ENCODE measurements around the gene ZNF687. TPM values are rescaled to one million over a fixed set of nuclear protein-coding genes. Genes with fewer than 3 reads are reported as not detected.

ZNF687 gene
- total RNA-seq, 3 donors from 2014 or later (not counting 1 experiment from before 2014, with no cell fraction given), result 48.1 to 52.2 (median 48.6) TPM

- H3K36me3 Mint-ChIP-seq, result no peaks in the 10 kb centered on the region
- 96% methylated on average over 6 of the region's 7 CpGs for WGBS (ENCODE audit: insufficient coverage)
- H3K27me3 Mint-ChIP-seq (ENCODE audit: low read depth in 2 of 2), result no peaks in the 10 kb centered on the region
- Histone ChIP-seq H3K4me1 (ENCODE audit: control insufficient read depth, insufficient read depth, low read length) (peaks cover 20% of the 10 kb centered on the region), H3K27ac (ENCODE audit: low read length) (no peak overlapping the region), H3K27me3 (ENCODE audit: control insufficient read depth, insufficient read depth, low read length) (no peaks in the 10 kb centered on the region), H3K9me3 (ENCODE audit: control insufficient read depth, insufficient read depth, low read length) (no peaks in the 10 kb centered on the region), H3K36me3 (ENCODE audit: control insufficient read depth, insufficient read depth, low read length) (peaks cover 19% of the 10 kb centered on the region), H3K4me3 (ENCODE audit: low read length) (no peak overlapping the region)
- H3K9me3 Mint-ChIP-seq, result no peaks in the 10 kb centered on the region
- ATAC-seq (no peak), DNase-seq (no peak)
- H3K4me3 Mint-ChIP-seq, result peak overlapping the region; percentile 95
- TF ChIP-seq, protein P1, sequence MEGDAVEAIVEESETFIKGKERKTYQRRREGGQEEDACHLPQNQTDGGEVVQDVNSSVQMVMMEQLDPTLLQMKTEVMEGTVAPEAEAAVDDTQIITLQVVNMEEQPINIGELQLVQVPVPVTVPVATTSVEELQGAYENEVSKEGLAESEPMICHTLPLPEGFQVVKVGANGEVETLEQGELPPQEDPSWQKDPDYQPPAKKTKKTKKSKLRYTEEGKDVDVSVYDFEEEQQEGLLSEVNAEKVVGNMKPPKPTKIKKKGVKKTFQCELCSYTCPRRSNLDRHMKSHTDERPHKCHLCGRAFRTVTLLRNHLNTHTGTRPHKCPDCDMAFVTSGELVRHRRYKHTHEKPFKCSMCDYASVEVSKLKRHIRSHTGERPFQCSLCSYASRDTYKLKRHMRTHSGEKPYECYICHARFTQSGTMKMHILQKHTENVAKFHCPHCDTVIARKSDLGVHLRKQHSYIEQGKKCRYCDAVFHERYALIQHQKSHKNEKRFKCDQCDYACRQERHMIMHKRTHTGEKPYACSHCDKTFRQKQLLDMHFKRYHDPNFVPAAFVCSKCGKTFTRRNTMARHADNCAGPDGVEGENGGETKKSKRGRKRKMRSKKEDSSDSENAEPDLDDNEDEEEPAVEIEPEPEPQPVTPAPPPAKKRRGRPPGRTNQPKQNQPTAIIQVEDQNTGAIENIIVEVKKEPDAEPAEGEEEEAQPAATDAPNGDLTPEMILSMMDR (IDR thresholded peaks at IDR 0.05), result no peak
- intact Hi-C loops (cut with micrococcal nuclease), result no loop called here
- H3K27ac Mint-ChIP-seq, result peak overlapping the region; percentile 95 to 97
- H3K4me1 Mint-ChIP-seq, result peaks cover 44 to 56% of the 10 kb centered on the region in 2 donors
Measured at GRCh38 chr1:151325231-151325630, 43.1 kb downstream of the ZNF687 start.

GRCh38 chr1:151325646-151326429 lies 43.7 kb downstream of the ZNF687 start:
- H3K4me1 Mint-ChIP-seq, result peaks cover 38 to 50% of the 10 kb centered on the region in 2 donors
- DNase-seq (no peak), ATAC-seq (no peak)
- Histone ChIP-seq H3K36me3 (ENCODE audit: control insufficient read depth, insufficient read depth, low read length) (peaks cover 13% of the 10 kb centered on the region), H3K27ac (ENCODE audit: low read length) (peak overlapping the region; percentile 94), H3K4me3 (ENCODE audit: low read length) (no peak overlapping the region), H3K9me3 (ENCODE audit: control insufficient read depth, insufficient read depth, low read length) (no peaks in the 10 kb centered on the region), H3K4me1 (ENCODE audit: control insufficient read depth, insufficient read depth, low read length) (peaks cover 20% of the 10 kb centered on the region), H3K27me3 (ENCODE audit: control insufficient read depth, insufficient read depth, low read length) (no peaks in the 10 kb centered on the region)
- H3K4me3 Mint-ChIP-seq, result peak overlapping the region; percentile 95
- TF ChIP-seq, protein P1 (IDR thresholded peaks at IDR 0.05), result no peak
- peak overlapping the region; percentile 95 to 97 for H3K27ac Mint-ChIP-seq
- H3K9me3 Mint-ChIP-seq, result no peaks in the 10 kb centered on the region
- intact Hi-C loops (cut with micrococcal nuclease), result no loop called here
- H3K36me3 Mint-ChIP-seq, result no peaks in the 10 kb centered on the region
- no peaks in the 10 kb centered on the region for H3K27me3 Mint-ChIP-seq (ENCODE audit: low read depth in 2 of 2)
- WGBS (ENCODE audit: insufficient coverage), result 72% methylated on average over 4 of the region's 5 CpGs

GRCh38 chr1:151326619-151327222 lies 44.6 kb downstream of the ZNF687 start:
- H3K9me3 Mint-ChIP-seq, result no peaks in the 10 kb centered on the region
- peak overlapping the region; percentile 94 for H3K27ac ChIP-seq (ENCODE audit: low read length)
- H3K27me3 Mint-ChIP-seq (ENCODE audit: low read depth in 2 of 2), result no peaks in the 10 kb centered on the region
- intact Hi-C loops (cut with micrococcal nuclease), result loop anchor here (1.0 kb wide), 3 partner anchors 21 to 73 kb away; partner anchors contain the start of genes PSMB4, RFX5 and ZNF687
- H3K4me3 ChIP-seq (ENCODE audit: low read length), result peak overlapping the region; percentile 74
- TF ChIP-seq, protein P1 (IDR thresholded peaks at IDR 0.05), result no peak
- WGBS (ENCODE audit: insufficient coverage), result 4% methylated on average over 8 of the region's 12 CpGs
- peak in 1 of 2 donors; percentile 80 for DNase-seq
- no peaks in the 10 kb centered on the region for H3K9me3 ChIP-seq (ENCODE audit: control insufficient read depth, insufficient read depth, low read length)
- peaks cover 10% of the 10 kb centered on the region for H3K36me3 ChIP-seq (ENCODE audit: control insufficient read depth, insufficient read depth, low read length)
- peak overlapping the region; percentile 95 for H3K4me3 Mint-ChIP-seq
- H3K4me1 ChIP-seq (ENCODE audit: control insufficient read depth, insufficient read depth, low read length), result peaks cover 20% of the 10 kb centered on the region
- H3K27ac Mint-ChIP-seq, result peak overlapping the region; percentile 95 to 97
- H3K4me1 Mint-ChIP-seq, result peaks cover 36 to 48% of the 10 kb centered on the region in 2 donors
- H3K27me3 ChIP-seq (ENCODE audit: control insufficient read depth, insufficient read depth, low read length), result no peaks in the 10 kb centered on the region
- no peaks in the 10 kb centered on the region for H3K36me3 Mint-ChIP-seq
- ATAC-seq, result peak; percentile 53 to 66 (median 56)

All from natural killer cell (primary cell).